Kidney glomerular epithelial cell (primary cell): ENCODE measurements around the gene PRAMEF12.
"Not testable (repeated sequence)": the region's sequence is repeated elsewhere in the genome, so short reads cannot be mapped to it uniquely, and the experiment has no call there.

Source experiments
- DNase-seq: peaks from one replicate; lab custom pipeline; 2025; lab: John Stamatoyannopoulos, UW

The PRAMEF12 gene

DNA sequence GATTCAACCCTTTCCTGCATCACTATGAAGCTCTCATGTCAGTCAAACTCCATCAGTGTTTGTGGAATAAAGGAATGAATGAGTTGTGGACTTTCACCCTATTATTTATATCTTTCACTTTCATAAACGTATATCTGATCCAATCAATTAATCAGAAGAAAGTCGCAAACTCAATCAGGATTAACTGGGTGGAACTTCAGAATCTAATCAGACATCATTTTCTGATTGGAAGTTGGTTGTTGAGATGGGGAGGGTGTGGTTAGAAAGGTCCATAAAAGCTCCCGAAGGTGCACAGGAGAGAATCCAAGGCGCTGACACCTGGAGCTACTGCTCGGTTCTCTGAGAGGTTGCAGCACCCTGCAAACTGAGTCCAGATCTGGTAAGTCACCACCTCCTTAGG lies at the start of gene PRAMEF12:
PRAMEF12 (plus strand) TSS at position 301 of the 400 bp plus-strand sequence. CDS start 1,130 bp downstream, outside the sequence.
- no peak for DNase-seq

GRCh38 chr1:12728391-12728790 lies 45.1 kb upstream of the PRAMEF12 start:
- DNase-seq: no peak

DNA sequence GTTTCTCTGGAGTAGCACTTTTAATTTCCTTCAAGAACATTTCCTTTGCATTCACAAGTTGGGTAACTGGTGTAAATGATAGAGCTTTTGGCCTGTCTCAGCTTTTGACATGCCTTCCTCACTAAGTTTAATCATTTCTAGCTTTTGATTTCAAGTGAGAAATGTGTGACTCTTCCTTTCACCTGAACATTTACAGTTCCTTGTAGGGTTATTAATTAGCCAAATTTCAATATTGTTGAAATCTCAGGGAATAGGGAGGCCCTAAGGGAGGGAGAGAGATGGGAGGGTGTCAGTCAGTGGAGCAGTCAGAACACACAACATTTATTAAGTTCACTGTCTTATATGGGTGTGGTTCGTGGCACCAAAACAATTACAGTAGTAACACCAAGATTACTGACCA lies 43.4 kb upstream of the PRAMEF12 start:
- no peak for DNase-seq

DNA sequence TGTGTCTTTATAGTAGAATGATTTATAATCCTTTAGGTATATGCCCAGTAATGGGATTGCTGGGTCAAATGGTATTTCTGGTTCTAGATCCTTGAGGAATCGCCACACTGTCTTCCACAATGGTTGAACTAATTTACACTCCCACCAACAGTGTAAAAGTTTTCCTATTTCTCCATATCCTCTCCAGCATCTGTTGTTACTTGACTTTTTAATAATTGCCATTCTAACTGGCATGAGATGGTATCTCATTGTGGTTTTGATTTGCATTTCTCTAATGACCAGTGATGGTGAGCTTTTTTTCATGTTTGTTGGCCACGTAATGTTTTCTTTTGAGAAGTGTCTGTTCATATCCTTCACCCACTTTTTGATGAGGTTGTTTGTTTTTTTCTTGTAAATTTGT lies 42.5 kb upstream of the PRAMEF12 start:
- DNase-seq: not testable (repeated sequence)

- no peak for DNase-seq
Measured at GRCh38 chr1:12734651-12735050, 38.9 kb upstream of the PRAMEF12 start.

DNA sequence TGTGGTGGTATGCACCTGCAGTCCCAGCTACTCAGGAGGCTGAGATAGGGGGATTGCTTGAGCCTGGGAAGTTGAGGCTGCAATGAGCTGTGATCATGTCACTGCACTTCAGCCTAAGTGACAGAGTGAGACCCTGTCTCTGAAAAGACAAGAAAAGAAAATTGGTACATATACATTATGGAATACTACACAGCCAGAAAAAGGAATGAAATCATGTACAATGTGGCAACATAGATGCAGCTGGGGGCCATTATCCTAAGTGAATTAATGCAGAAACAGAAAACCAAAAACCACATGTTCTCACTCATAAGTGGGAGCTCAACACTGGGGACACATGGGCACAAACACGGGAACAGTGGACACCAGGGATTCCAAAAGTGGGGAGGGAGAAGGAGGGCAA lies 34.6 kb upstream of the PRAMEF12 start:
- no peak for DNase-seq

GRCh38 chr1:12739613-12740012 lies 33.9 kb upstream of the PRAMEF12 start:
- DNase-seq: no peak

GRCh38 chr1:12741946-12742345 lies 31.6 kb upstream of the PRAMEF12 start:
- DNase-seq: no peak

- DNase-seq: no peak
Measured at GRCh38 chr1:12745126-12745991, 28.2 kb upstream of the PRAMEF12 start.

DNA sequence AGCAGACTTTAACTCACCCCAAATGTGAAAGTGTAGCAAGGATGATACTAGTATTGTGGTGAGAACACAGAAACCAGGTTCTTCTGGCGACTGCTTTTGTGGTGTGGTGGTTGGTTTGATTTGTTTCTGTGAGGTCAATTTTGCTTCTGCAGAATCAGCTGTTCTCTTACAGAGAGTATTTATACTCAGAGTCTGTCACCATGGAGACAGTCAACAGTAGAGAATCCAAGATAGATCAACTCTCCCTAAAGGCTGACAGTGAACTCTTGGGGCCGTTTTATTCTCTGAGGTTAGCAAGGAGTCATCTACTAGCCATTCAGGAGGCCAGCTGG lies 27.6 kb upstream of the PRAMEF12 start, which contains the start of gene CFAP107:
CFAP107 (plus strand) TSS at position 209 of the 332 bp plus-strand sequence. CDS start 231 bp downstream, outside the sequence.
- no peak for DNase-seq

DNA sequence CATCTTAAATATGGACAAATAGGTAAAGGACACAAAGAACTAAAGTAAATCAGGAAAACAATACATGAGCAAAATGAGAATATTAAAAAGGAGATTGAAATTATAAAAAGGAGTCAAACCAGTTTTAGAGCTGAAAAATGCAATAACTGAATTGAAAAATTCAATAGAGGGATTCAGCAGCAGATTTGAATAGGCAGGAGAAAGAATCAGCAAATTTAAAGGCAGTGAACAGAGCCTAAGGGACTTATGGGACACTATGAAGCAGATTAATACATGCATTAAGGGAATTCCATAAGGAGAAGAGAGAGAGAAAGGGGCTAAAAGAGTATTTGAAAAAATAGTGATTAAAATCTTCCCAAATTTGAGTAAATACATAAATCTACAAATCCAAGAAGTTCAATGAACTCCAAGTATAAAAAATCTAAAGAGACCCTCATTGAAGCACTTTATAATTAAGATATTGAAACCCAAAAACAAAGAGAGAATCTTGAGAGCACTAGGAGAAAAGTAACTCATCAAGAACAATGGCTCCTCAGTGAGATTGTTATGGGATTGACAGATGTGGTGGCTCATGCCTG lies 24.7 kb upstream of the PRAMEF12 start:
- DNase-seq: no peak

DNA sequence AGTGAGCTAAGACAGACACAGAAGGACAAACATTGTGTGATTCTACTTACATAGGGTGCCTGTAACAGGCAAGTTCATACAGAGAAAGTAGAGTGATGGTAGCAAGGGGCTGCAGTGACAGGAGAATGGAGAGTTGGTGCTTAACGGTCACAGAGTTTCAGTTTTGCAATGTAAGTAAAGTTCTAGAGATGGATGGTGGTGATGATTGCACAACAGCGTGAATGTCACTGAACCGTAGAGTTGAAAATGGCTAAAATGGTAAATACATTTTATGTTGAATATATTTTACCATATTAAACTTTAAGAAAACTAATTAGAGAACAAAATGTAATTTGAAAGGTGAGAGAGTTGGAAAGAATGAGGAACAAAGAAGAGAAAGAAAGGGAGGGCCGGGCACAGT lies 18.8 kb upstream of the PRAMEF12 start:
- no peak for DNase-seq

GRCh38 chr1:12756273-12756672 lies 17.3 kb upstream of the PRAMEF12 start:
- DNase-seq: no peak

GRCh38 chr1:12756768-12757413 lies 16.6 kb upstream of the PRAMEF12 start:
- no peak for DNase-seq

DNA sequence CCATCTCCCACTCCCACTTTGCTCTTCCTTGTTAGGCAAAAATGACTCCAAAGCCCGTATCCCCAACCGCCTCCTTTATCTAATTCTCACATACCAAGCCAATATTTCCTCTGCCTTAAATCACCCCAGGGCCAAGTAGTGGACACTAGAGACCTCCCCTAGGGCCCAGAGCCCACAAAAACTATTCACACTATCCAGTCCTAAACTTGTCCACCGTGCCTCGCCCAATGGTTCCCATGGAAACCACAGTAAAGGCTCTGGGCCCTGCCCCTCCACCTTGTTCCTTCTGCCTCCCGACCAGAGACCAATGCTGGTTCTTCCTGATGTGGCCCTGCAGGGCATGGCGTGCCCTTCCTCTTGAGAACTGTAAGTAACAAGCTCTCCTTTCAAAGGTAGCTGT lies 15.7 kb upstream of the PRAMEF12 start:
- no peak for DNase-seq

DNA sequence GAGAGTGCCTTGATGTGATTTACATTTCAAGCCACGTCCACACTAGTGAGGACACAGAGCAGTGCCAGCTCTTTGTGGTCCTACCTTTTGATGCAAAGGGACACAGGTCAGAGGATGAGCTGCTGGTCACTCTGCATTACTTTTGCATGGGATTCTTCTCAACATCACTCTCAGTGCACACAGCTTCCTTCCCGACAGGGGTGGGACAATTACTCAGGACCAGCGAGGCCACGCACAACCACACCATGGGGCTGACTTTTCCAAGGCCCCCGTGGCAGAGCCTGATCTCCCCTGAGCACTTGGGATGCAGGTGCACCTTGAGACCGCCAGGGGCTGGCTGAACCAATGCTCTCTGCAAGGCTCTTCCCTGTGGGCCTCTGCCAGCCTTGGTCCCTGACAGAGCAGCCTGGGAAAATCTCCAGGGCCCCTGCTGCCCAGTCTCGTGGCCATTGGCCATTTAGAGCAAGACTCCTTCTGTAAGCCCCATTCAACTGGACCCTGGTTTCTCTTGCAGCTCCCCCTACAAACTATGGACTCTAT lies 13.2 kb upstream of the PRAMEF12 start:
- DNase-seq: no peak

DNA sequence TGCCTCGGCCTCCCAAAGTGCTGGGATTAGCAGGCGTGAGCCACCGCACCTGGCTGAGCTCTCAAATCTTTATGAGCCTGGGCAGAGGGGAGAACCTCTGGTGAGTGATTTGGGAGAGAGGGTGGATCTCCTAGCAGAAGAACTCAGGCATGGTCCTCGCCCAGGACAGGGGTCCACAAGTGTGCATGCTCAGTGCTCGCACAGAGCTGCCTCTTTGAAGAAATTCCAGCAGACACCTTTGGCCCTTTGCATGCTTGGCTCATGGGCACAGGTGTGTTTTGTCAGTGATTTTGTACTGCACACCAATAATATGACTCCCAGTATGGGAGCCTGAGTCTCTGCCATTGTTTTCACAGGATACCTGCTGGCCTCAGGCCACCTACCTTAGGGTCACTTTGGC lies 11.8 kb upstream of the PRAMEF12 start:
- DNase-seq: no peak

DNA sequence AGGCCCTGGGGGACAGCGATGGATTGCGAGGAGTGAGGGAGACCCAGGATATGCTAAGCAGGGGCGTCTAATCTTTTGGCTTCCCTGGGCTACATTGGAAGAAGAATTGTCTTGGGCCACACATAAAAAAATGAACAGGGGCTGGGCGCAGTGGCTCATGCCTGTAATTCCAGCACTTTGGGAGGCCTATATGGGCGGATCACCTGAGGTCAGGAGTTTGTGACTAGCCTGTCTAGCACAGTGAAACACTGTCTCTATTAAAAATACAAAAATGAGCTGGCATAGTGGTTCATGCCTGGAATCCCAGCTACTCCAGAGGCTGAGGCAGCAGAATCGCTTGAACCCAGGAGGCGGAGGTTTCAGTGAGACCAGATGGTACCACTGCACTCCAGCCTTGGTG lies 10.8 kb upstream of the PRAMEF12 start:
- DNase-seq: no peak

GRCh38 chr1:12763479-12763878 lies 10.1 kb upstream of the PRAMEF12 start:
- no peak for DNase-seq

DNA sequence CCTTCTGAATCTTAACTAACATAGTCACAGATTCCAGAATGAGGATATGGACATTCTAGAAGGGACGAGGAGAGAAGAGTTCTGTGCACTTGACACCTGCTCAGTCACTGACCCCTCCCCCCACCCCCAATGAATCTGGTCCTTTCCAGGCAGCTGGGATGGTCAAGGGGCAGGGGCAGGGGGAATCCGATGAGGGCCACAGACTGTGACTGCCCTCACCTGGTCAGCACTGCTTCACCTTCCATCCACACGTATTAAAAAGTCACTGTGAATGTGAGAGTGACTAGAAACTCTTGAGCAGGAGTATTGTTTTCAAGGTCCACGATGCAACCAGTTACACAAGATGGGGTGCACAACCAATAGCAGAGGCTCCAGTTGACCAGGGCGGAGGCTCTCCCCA lies 9.5 kb upstream of the PRAMEF12 start:
- no peak for DNase-seq

GRCh38 chr1:12769031-12769430 lies 4.5 kb upstream of the PRAMEF12 start:
- DNase-seq: no peak

GRCh38 chr1:12769976-12770505 lies 3.5 kb upstream of the PRAMEF12 start:
- no peak for DNase-seq

- DNase-seq: no peak
Measured at GRCh38 chr1:12770620-12771019, 2.9 kb upstream of the PRAMEF12 start.
